ENCODE data around the gene FUZ.
A peak's percentile ranks its signal among the peaks of the same experiment; 100 is the strongest.

Gene FUZ

GRCh38 chr19:49857061-49857837 is 44.2 kb upstream of the FUZ start (continued):
- no peak for TF ChIP-seq INSM2 (tag by site-specific recombination; IDR thresholded peaks at IDR 0.05)
- TF ChIP-seq ZNF350 (tag by site-specific recombination; IDR thresholded peaks at IDR 0.05) = no peak
- peak; percentile 32 for TF ChIP-seq ZFHX2 (tag by site-specific recombination; conservative IDR thresholded peaks at IDR 0.05)
- TF ChIP-seq KLF1 (tag by site-specific recombination; IDR thresholded peaks at IDR 0.05) = peak; percentile 77
- no peak for TF ChIP-seq ZNF610 (tag by site-specific recombination; IDR thresholded peaks at IDR 0.05; ENCODE audit: borderline replicate concordance)
- TF ChIP-seq KLF7 (tag by site-specific recombination; IDR thresholded peaks at IDR 0.05; ENCODE audit: borderline replicate concordance) = peak; percentile 63; the same call in 1 of the 2 replicates
- no peak for TF ChIP-seq ZNF248 (tag by site-specific recombination; IDR thresholded peaks at IDR 0.05)
- no peak for TF ChIP-seq ZNF791 (tag by site-specific recombination; IDR thresholded peaks at IDR 0.05)
- TF ChIP-seq ZNF600 (tag by site-specific recombination; IDR thresholded peaks at IDR 0.05) = no peak
- no peak for TF ChIP-seq ZSCAN23 (tag by site-specific recombination; IDR thresholded peaks at IDR 0.05)
- TF ChIP-seq ZNF280C (tag by site-specific recombination; IDR thresholded peaks at IDR 0.05) = no peak
- TF ChIP-seq KLF8 (tag by site-specific recombination; IDR thresholded peaks at IDR 0.05) = peak; percentile 76
- TF ChIP-seq ZNF777 (tag by site-specific recombination; IDR thresholded peaks at IDR 0.05; ENCODE audit: borderline replicate concordance) = no peak
- 0 out of 2 replicates have a peak, but pooled peaks have one; percentile 12 for TF ChIP-seq ZNF843 (tag by site-specific recombination; IDR thresholded peaks at IDR 0.05)
- no peak for TF ChIP-seq FEZF1 (tag by site-specific recombination; IDR thresholded peaks at IDR 0.05)
- no peak for TF ChIP-seq ZNF211 (tag by site-specific recombination; IDR thresholded peaks at IDR 0.05; ENCODE audit: low read depth)
- peak; percentile 46; the same call in 1 of the 2 replicates for TF ChIP-seq ZNF18 (tag by site-specific recombination; IDR thresholded peaks at IDR 0.05)
- TF ChIP-seq ZNF16 (tag by site-specific recombination; IDR thresholded peaks at IDR 0.05; ENCODE audit: low read depth) = peak; percentile 34; the same call in 1 of the 2 replicates
- no peak for TF ChIP-seq KLF16 (tag by site-specific recombination; IDR thresholded peaks at IDR 0.05)
- TF ChIP-seq ZNF239 (tag by site-specific recombination; IDR thresholded peaks at IDR 0.05) = no peak
- no peak for TF ChIP-seq BCL11B (tag by site-specific recombination; IDR thresholded peaks at IDR 0.05; ENCODE audit: low read depth)
- TF ChIP-seq ZNF449 (tag by site-specific recombination; IDR thresholded peaks at IDR 0.05) = no peak
- no peak for TF ChIP-seq ZBTB8A (tag by site-specific recombination; IDR thresholded peaks at IDR 0.05)
- TF ChIP-seq ZNF335 (tag by site-specific recombination; conservative IDR thresholded peaks at IDR 0.05) = no peak
- TF ChIP-seq YY2 (tag by site-specific recombination; IDR thresholded peaks at IDR 0.05) = no peak
- no peak for TF ChIP-seq GLI2 (tag by site-specific recombination; IDR thresholded peaks at IDR 0.05; ENCODE audit: borderline replicate concordance, low read depth)
- no peak for TF ChIP-seq GLIS1 (tag by site-specific recombination; IDR thresholded peaks at IDR 0.05)
- TF ChIP-seq ZNF768 (tag by site-specific recombination; IDR thresholded peaks at IDR 0.05) = no peak
- TF ChIP-seq ZFP37 (tag by site-specific recombination; IDR thresholded peaks at IDR 0.05) = 0 out of 2 replicates have a peak, but pooled peaks have one; percentile 39
- TF ChIP-seq SCRT2 (tag by site-specific recombination; IDR thresholded peaks at IDR 0.05) = no peak
- no peak for TF ChIP-seq ZNF776 (tag by site-specific recombination; IDR thresholded peaks at IDR 0.05; ENCODE audit: borderline replicate concordance)

All from HEK293 (cell line).